WTC11 (cell line): ENCODE data around the gene PARS2. TPM values are rescaled to one million over a fixed set of nuclear protein-coding genes. Genes with fewer than 3 reads are reported as not detected.
A peak's percentile ranks its signal among the peaks of the same experiment; 100 is the strongest.

ENCODE experiments used
- ATF6 ChIP-seq: sonication (generic); formaldehyde crosslinking; IDR thresholded peaks from 2 replicates; pipeline ENCODE4 v1.8.1; 2023; ENCODE audit warnings: mild to moderate bottlenecking, missing genetic modification reagents
- E2F4 ChIP-seq: sonication (generic); formaldehyde crosslinking; IDR thresholded peaks from 2 replicates; pipeline ENCODE4 v1.8.1; 2022; ENCODE audit warnings: low read depth, mild to moderate bottlenecking, moderate library complexity, missing genetic modification reagents, borderline replicate concordance
- FOXJ3 ChIP-seq: sonication (generic); formaldehyde crosslinking; IDR thresholded peaks from 2 replicates; pipeline ENCODE4 v1.9.0; 2021; ENCODE audit warnings: missing genetic modification reagents, mild to moderate bottlenecking, borderline replicate concordance
- GTF2I ChIP-seq: fragments of 250-450 bp; sonication (Bioruptor Pico); conservative IDR thresholded peaks from 2 replicates; pipeline ENCODE4 v1.4.0; 2021; ENCODE audit warnings: mild to moderate bottlenecking
- JAZF1 ChIP-seq: fragments of 250-450 bp; sonication (Bioruptor Pico); IDR thresholded peaks from 2 replicates; pipeline ENCODE4 v1.9.0; 2021; ENCODE audit warnings: moderate library complexity, mild to moderate bottlenecking, inconsistent platforms
- NFATC4 ChIP-seq: fragments of 250-450 bp; sonication (Bioruptor Pico); IDR thresholded peaks from 2 replicates; pipeline ENCODE4 v1.9.0; 2021; ENCODE audit warnings: mild to moderate bottlenecking
- NFYB ChIP-seq: sonication (generic); formaldehyde crosslinking; conservative IDR thresholded peaks from 2 replicates; pipeline ENCODE4 v1.8.0; 2022; ENCODE audit warnings: low read depth, missing genetic modification reagents
- PRDM15 ChIP-seq: sonication (generic); formaldehyde crosslinking; IDR thresholded peaks from 2 replicates; pipeline ENCODE4 v1.8.0; 2022; ENCODE audit warnings: missing genetic modification reagents
- PRRX2 ChIP-seq: fragments of 250-450 bp; sonication (Bioruptor Pico); IDR thresholded peaks from 2 replicates; pipeline ENCODE4 v1.8.0; 2021; ENCODE audit warnings: mild to moderate bottlenecking
- SMAD3 ChIP-seq: sonication (generic); formaldehyde crosslinking; IDR thresholded peaks from 2 replicates; pipeline ENCODE4 v1.8.0; 2022; ENCODE audit warnings: missing genetic modification reagents, mild to moderate bottlenecking, borderline replicate concordance
- SMAD4 ChIP-seq: sonication (generic); formaldehyde crosslinking; IDR thresholded peaks from 2 replicates; pipeline ENCODE4 v1.8.0; 2022; ENCODE audit warnings: mild to moderate bottlenecking, missing genetic modification reagents
- STAT6 ChIP-seq: sonication (generic); formaldehyde crosslinking; conservative IDR thresholded peaks from 2 replicates; pipeline ENCODE4 v1.8.1; 2023; ENCODE audit warnings: mild to moderate bottlenecking, low read depth, missing genetic modification reagents, moderate library complexity
- TP53 ChIP-seq: sonication (generic); formaldehyde crosslinking; IDR thresholded peaks from 2 replicates; pipeline ENCODE4 v1.8.1; 2023; ENCODE audit warnings: mild to moderate bottlenecking, missing genetic modification reagents
- ZNF263 ChIP-seq: sonication (generic); formaldehyde crosslinking; IDR thresholded peaks from 2 replicates; pipeline ENCODE4 v1.8.1; 2022; ENCODE audit warnings: low read depth, mild to moderate bottlenecking, moderate library complexity, missing genetic modification reagents
- ZNF317 ChIP-seq: sonication (generic); formaldehyde crosslinking; IDR thresholded peaks from 2 replicates; pipeline ENCODE4 v1.8.1; 2023; ENCODE audit warnings: low read depth, mild to moderate bottlenecking, moderate library complexity, missing genetic modification reagents, borderline replicate concordance
- total RNA-seq: library from RNA; stranded (reverse); gene quantifications from 3 replicates; pipeline ENCODE4 v1.2.3, GENCODE V29; 2021
- TF ChIP-seq, protein P1 (sequence below): sonication (generic); formaldehyde crosslinking; conservative IDR thresholded peaks from 2 replicates; pipeline ENCODE4 v1.8.1; 2022; ENCODE audit warnings: mild to moderate bottlenecking, missing genetic modification reagents
- TF ChIP-seq, protein P2 (sequence below): sonication (generic); formaldehyde crosslinking; IDR thresholded peaks from 2 replicates; pipeline ENCODE4 v1.8.0; 2022; ENCODE audit warnings: mild to moderate bottlenecking, missing genetic modification reagents
- TF ChIP-seq, protein P3 (sequence below): fragments of 200-600 bp; IDR thresholded peaks from 2 replicates; pipeline ENCODE4 v1.8.0; 2022; ENCODE audit warnings: antibody characterized with exemption
- TF ChIP-seq, protein P4 (sequence below): sonication (generic); formaldehyde crosslinking; IDR thresholded peaks from 2 replicates; pipeline ENCODE4 v1.8.1; 2023; ENCODE audit warnings: mild to moderate bottlenecking, missing genetic modification reagents, moderate library complexity
- TF ChIP-seq, protein P5 (sequence below): sonication (generic); formaldehyde crosslinking; IDR thresholded peaks from 2 replicates; pipeline ENCODE4 v1.8.1; 2023; ENCODE audit warnings: mild to moderate bottlenecking, moderate library complexity, missing genetic modification reagents

The PARS2 gene
- total RNA-seq, 1 experiment from 2014 or later, result 11.5 TPM

GRCh38 chr1:54781023-54781723 is 16.9 kb upstream of the PARS2 start (continued):
- peak; percentile 91 for TF ChIP-seq E2F4
- TF ChIP-seq, protein P1, sequence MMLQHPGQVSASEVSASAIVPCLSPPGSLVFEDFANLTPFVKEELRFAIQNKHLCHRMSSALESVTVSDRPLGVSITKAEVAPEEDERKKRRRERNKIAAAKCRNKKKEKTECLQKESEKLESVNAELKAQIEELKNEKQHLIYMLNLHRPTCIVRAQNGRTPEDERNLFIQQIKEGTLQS (CRISPR knock-in tag), result peak; percentile 94
- TF ChIP-seq ATF6 (CRISPR knock-in tag), result no peak
- peak; percentile 97 for TF ChIP-seq TP53
- 0 out of 2 replicates have a peak, but pooled peaks have one; percentile 61 for TF ChIP-seq ZNF263 (CRISPR knock-in tag)
- no peak for TF ChIP-seq NFATC4
- no peak for TF ChIP-seq JAZF1 (CRISPR knock-in tag)
- peak; percentile 41; the same call in 1 of the 2 replicates for TF ChIP-seq STAT6 (CRISPR knock-in tag)
- TF ChIP-seq, protein P2, sequence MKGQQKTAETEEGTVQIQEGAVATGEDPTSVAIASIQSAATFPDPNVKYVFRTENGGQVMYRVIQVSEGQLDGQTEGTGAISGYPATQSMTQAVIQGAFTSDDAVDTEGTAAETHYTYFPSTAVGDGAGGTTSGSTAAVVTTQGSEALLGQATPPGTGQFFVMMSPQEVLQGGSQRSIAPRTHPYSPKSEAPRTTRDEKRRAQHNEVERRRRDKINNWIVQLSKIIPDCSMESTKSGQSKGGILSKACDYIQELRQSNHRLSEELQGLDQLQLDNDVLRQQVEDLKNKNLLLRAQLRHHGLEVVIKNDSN (CRISPR knock-in tag), result peak; percentile 72
- TF ChIP-seq, protein P3, sequence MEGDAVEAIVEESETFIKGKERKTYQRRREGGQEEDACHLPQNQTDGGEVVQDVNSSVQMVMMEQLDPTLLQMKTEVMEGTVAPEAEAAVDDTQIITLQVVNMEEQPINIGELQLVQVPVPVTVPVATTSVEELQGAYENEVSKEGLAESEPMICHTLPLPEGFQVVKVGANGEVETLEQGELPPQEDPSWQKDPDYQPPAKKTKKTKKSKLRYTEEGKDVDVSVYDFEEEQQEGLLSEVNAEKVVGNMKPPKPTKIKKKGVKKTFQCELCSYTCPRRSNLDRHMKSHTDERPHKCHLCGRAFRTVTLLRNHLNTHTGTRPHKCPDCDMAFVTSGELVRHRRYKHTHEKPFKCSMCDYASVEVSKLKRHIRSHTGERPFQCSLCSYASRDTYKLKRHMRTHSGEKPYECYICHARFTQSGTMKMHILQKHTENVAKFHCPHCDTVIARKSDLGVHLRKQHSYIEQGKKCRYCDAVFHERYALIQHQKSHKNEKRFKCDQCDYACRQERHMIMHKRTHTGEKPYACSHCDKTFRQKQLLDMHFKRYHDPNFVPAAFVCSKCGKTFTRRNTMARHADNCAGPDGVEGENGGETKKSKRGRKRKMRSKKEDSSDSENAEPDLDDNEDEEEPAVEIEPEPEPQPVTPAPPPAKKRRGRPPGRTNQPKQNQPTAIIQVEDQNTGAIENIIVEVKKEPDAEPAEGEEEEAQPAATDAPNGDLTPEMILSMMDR, result no peak
- TF ChIP-seq NFYB (CRISPR knock-in tag), result peak; percentile 34; the same call in 1 of the 2 replicates
- no peak for TF ChIP-seq FOXJ3 (CRISPR knock-in tag)
- TF ChIP-seq, protein P4, sequence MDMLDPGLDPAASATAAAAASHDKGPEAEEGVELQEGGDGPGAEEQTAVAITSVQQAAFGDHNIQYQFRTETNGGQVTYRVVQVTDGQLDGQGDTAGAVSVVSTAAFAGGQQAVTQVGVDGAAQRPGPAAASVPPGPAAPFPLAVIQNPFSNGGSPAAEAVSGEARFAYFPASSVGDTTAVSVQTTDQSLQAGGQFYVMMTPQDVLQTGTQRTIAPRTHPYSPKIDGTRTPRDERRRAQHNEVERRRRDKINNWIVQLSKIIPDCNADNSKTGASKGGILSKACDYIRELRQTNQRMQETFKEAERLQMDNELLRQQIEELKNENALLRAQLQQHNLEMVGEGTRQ (CRISPR knock-in tag), result 0 out of 2 replicates have a peak, but pooled peaks have one; percentile 36
- no peak for TF ChIP-seq PRRX2 (CRISPR knock-in tag)
- TF ChIP-seq, protein P5, sequence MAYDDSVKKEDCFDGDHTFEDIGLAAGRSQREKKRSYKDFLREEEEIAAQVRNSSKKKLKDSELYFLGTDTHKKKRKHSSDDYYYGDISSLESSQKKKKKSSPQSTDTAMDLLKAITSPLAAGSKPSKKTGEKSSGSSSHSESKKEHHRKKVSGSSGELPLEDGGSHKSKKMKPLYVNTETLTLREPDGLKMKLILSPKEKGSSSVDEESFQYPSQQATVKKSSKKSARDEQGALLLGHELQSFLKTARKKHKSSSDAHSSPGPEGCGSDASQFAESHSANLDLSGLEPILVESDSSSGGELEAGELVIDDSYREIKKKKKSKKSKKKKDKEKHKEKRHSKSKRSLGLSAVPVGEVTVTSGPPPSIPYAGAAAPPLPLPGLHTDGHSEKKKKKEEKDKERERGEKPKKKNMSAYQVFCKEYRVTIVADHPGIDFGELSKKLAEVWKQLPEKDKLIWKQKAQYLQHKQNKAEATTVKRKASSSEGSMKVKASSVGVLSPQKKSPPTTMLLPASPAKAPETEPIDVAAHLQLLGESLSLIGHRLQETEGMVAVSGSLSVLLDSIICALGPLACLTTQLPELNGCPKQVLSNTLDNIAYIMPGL (CRISPR knock-in tag), result peak; percentile 87; the same call in 1 of the 2 replicates
- peak; percentile 65 for TF ChIP-seq PRDM15 (CRISPR knock-in tag)
- TF ChIP-seq ZNF317 (CRISPR knock-in tag), result peak; percentile 63; the same call in 1 of the 2 replicates
- TF ChIP-seq GTF2I (CRISPR knock-in tag), result no peak
- peak; percentile 92 for TF ChIP-seq SMAD4
- peak; percentile 98 for TF ChIP-seq SMAD3 (CRISPR knock-in tag)
